ENCODE measurements around the gene KYAT1. TPM values are rescaled to one million over a fixed set of nuclear protein-coding genes. Genes with fewer than 3 reads are reported as not detected.
"Not testable (repeated sequence)": the region's sequence is repeated elsewhere in the genome, so short reads cannot be mapped to it uniquely, and the experiment has no call there.

KYAT1 gene
- total and polyA plus RNA-seq, 2 of the 8 experiments (the other 6 are each of a cell fraction or from before 2014, with no cell fraction given): 30.4 to 42.2 TPM

GRCh38 chr9:128798896-128799295 is 82.9 kb downstream of the KYAT1 start:
- Histone ChIP-seq H3K36me3 (ENCODE audit: control insufficient read depth in 2 of 4, insufficient read depth in 4 of 4, low read length in 3 of 4) (peaks cover 6 to 14% (median 8%) of the 10 kb centered on the region in 4 experiments; a peak in 7 of 8 replicates), H3K9ac (replicated peaks in 1 of 4; ENCODE audit: extremely low read depth in 1 of 4, low read depth in 3 of 4, low read length in 3 of 4) (no peak overlapping the region)

GRCh38 chr9:128794961-128795360 is 86.8 kb downstream of the KYAT1 start:
- not testable (repeated sequence) for H2AFZ ChIP-seq (ENCODE audit: low read length); H3K14ac ChIP-seq (ENCODE audit: insufficient read length); H4K91ac ChIP-seq (replicated peaks; ENCODE audit: insufficient read length, low read length); H3K4me1 ChIP-seq (replicated peaks in 1 of 4; ENCODE audit: control insufficient read depth in 3 of 4, insufficient read depth in 4 of 4, low read length in 3 of 4); H3K4me3 ChIP-seq (ENCODE audit: extremely low read depth in 1 of 4, insufficient read depth in 2 of 4, low read depth in 3 of 4, low read length in 4 of 4); H3K27me3 ChIP-seq (replicated peaks in 1 of 4; ENCODE audit: control insufficient read depth in 3 of 4, extremely low read depth in 1 of 4, insufficient read depth in 3 of 4, low read length in 3 of 4); H4K20me1 ChIP-seq (replicated peaks in 1 of 2; ENCODE audit: control insufficient read depth in 1 of 2, insufficient read depth in 2 of 2, low read length in 2 of 2); H2BK5ac ChIP-seq (ENCODE audit: low read depth, low read length); H3K9me3 ChIP-seq (ENCODE audit: insufficient read depth in 2 of 2, low read depth in 1 of 2, low read length in 1 of 2); H3K18ac ChIP-seq (ENCODE audit: extremely low read depth, low read length); H3K56ac ChIP-seq (replicated peaks; ENCODE audit: insufficient read length, low read depth, low read length); H3K27ac ChIP-seq (ENCODE audit: low read depth, low read length); H2BK120ac ChIP-seq (replicated peaks; ENCODE audit: low read depth, low read length); H3K79me1 ChIP-seq (ENCODE audit: low read depth, low read length); H2BK20ac ChIP-seq (ENCODE audit: low read length); H3K9ac ChIP-seq (replicated peaks in 1 of 4; ENCODE audit: extremely low read depth in 1 of 4, low read depth in 3 of 4, low read length in 3 of 4); H3K79me2 ChIP-seq (ENCODE audit: control insufficient read depth in 1 of 2, insufficient read depth in 2 of 2, low read length in 2 of 2); H3K23ac ChIP-seq (ENCODE audit: insufficient read length); H3K23me2 ChIP-seq (ENCODE audit: low read depth, low read length); H4K8ac ChIP-seq (ENCODE audit: extremely low read depth, insufficient read depth, low read length); FAIRE-seq; H2BK12ac ChIP-seq (ENCODE audit: low read depth, low read length); H3K4me2 ChIP-seq (ENCODE audit: insufficient read depth in 1 of 2, low read depth in 2 of 2, low read length in 2 of 2); H4K5ac ChIP-seq (ENCODE audit: insufficient read length, low read depth, low read length); H3K4ac ChIP-seq (replicated peaks; ENCODE audit: insufficient read length, low read depth, low read length); H2BK15ac ChIP-seq (ENCODE audit: low read length); DNase-seq (ENCODE audit: low read depth in 1 of 2, low spot score in 2 of 2); H2AK5ac ChIP-seq (ENCODE audit: low read depth, low read length)
- CTCF ChIA-PET (ENCODE audit: partially characterized antibody): interaction anchor here (0.6 to 1.6 kb wide), 7 partner anchors 14 to 258 kb away, joined by 3 to 6 read pairs (median 3); no protein-coding TSS in a partner anchor
- POLR2A ChIA-PET (ENCODE audit: partially characterized antibody): interaction anchor here (0.8 to 4.8 kb wide), 3 partner anchors 24 to 71 kb away, joined by 3 to 21 read pairs (median 3); partner anchors contain the start of genes ENDOG and ZDHHC12
- 50% methylated on average over 2 of the region's 2 CpGs; no CpG with 5 or more reads in 1 of the 2 experiments for WGBS, 2 experiments (ENCODE audit: extremely low coverage in 1 of 2, insufficient coverage in 1 of 2, insufficient read length in 1 of 2, insufficient replicate concordance in 2 of 2, low coverage in 1 of 2, low lambda C conversion rate in 2 of 2, missing lambda C conversion rate in 1 of 2)
- H3K36me3 ChIP-seq (ENCODE audit: control insufficient read depth in 2 of 4, insufficient read depth in 4 of 4, low read length in 3 of 4): peaks cover 8 to 20% (median 14%) of the 10 kb centered on the region in 4 experiments; a peak in 7 of 8 replicates

More at GRCh38 chr9:128798896-128799295, 82.9 kb downstream of the KYAT1 start:
- ChIA-PET POLR2A (ENCODE audit: partially characterized antibody) (interaction anchor here (0.6 to 1.3 kb wide), 5 partner anchors 8 to 37 kb away, joined by 3 read pairs; no protein-coding TSS in a partner anchor), CTCF (ENCODE audit: partially characterized antibody) (interaction anchor here (0.6 kb wide), 1 partner anchor 25 kb away, joined by 3 read pairs; no protein-coding TSS in a partner anchor)
- H4K91ac ChIP-seq (replicated peaks; ENCODE audit: insufficient read length, low read length): no peak overlapping the region
- no peaks in the 10 kb centered on the region; the same call in 1 of the 2 replicates for H3K79me1 ChIP-seq (ENCODE audit: low read depth, low read length)
- no peaks in the 10 kb centered on the region for H3K27me3 ChIP-seq (replicated peaks in 1 of 4; ENCODE audit: control insufficient read depth in 3 of 4, extremely low read depth in 1 of 4, insufficient read depth in 3 of 4, low read length in 3 of 4)
- H4K8ac ChIP-seq (ENCODE audit: extremely low read depth, insufficient read depth, low read length): no peak overlapping the region
- no peak overlapping the region for H2AK5ac ChIP-seq (ENCODE audit: low read depth, low read length)
- H3K4ac ChIP-seq (replicated peaks; ENCODE audit: insufficient read length, low read depth, low read length): no peak overlapping the region
- no peak overlapping the region for H3K14ac ChIP-seq (ENCODE audit: insufficient read length)
- no peak overlapping the region for H2BK15ac ChIP-seq (ENCODE audit: low read length)
- no peak overlapping the region for H3K4me3 ChIP-seq (ENCODE audit: extremely low read depth in 1 of 4, insufficient read depth in 2 of 4, low read depth in 3 of 4, low read length in 4 of 4)
- DNase-seq (ENCODE audit: low read depth in 1 of 2, low spot score in 2 of 2) (no peak), FAIRE-seq (no peak)
- 97% methylated on average over 8 of the region's 8 CpGs; no CpG with 5 or more reads in 1 of the 2 experiments for WGBS, 2 experiments (ENCODE audit: extremely low coverage in 1 of 2, insufficient coverage in 1 of 2, insufficient read length in 1 of 2, insufficient replicate concordance in 2 of 2, low coverage in 1 of 2, low lambda C conversion rate in 2 of 2, missing lambda C conversion rate in 1 of 2)
- H3K23ac ChIP-seq (ENCODE audit: insufficient read length): no peak overlapping the region
- no peak overlapping the region for H2BK120ac ChIP-seq (replicated peaks; ENCODE audit: low read depth, low read length)
- no peaks in the 10 kb centered on the region for H3K79me2 ChIP-seq (ENCODE audit: control insufficient read depth in 1 of 2, insufficient read depth in 2 of 2, low read length in 2 of 2)
- H4K20me1 ChIP-seq (replicated peaks in 1 of 2; ENCODE audit: control insufficient read depth in 1 of 2, insufficient read depth in 2 of 2, low read length in 2 of 2): no peaks in the 10 kb centered on the region
- H3K4me2 ChIP-seq (ENCODE audit: insufficient read depth in 1 of 2, low read depth in 2 of 2, low read length in 2 of 2): no peak overlapping the region
- H2BK5ac ChIP-seq (ENCODE audit: low read depth, low read length): no peak overlapping the region
- no peak overlapping the region for H3K56ac ChIP-seq (replicated peaks; ENCODE audit: insufficient read length, low read depth, low read length)
- H4K5ac ChIP-seq (ENCODE audit: insufficient read length, low read depth, low read length): no peak overlapping the region
- no peaks in the 10 kb centered on the region for H3K23me2 ChIP-seq (ENCODE audit: low read depth, low read length)
- H3K27ac ChIP-seq (ENCODE audit: low read depth, low read length): no peak overlapping the region
- no peak for TF ChIP-seq YY1 (IDR thresholded peaks at IDR 0.05; ENCODE audit: low read depth, low read length)
- H2BK20ac ChIP-seq (ENCODE audit: low read length): no peak overlapping the region
- H2BK12ac ChIP-seq (ENCODE audit: low read depth, low read length): no peak overlapping the region
- H3K9me3 ChIP-seq (ENCODE audit: insufficient read depth in 2 of 2, low read depth in 1 of 2, low read length in 1 of 2): no peaks in the 10 kb centered on the region
- no peaks in the 10 kb centered on the region for H3K4me1 ChIP-seq (replicated peaks in 1 of 4; ENCODE audit: control insufficient read depth in 3 of 4, insufficient read depth in 4 of 4, low read length in 3 of 4)
- no peak overlapping the region for H2AFZ ChIP-seq (ENCODE audit: low read length)
- no peak overlapping the region for H3K18ac ChIP-seq (ENCODE audit: extremely low read depth, low read length)

All from H1 (cell line).